DMS153 treated with DMSO at 0.1 percent for 48 hours (cell line): Measurements from ENCODE around the gene ZNF148.

ENCODE experiments used
- DNase-seq: peaks from one replicate; lab custom pipeline; 2025; ENCODE audit not compliant: unreplicated experiment; lab: John Stamatoyannopoulos, UW

Gene ZNF148

DNA sequence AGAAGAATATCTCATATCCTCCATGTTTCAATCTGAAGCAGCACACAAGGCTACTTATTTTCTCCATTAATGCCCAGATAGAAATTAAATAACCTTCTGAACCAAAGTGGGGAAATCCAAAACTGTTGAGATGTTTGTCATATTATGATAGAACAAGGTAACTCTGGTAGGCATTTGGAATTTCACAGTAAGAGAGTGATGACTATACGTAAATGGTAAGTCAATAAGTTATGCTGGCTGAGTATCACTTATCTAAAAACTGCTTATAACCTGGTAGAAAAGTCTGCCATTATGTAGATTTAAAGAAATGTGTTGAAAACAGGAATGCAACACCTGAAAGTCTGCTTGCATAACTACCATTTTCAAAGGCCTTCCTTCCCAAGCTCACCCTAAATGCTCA, 145.4 kb downstream of the ZNF148 start:
- DNase-seq = no peak

DNA sequence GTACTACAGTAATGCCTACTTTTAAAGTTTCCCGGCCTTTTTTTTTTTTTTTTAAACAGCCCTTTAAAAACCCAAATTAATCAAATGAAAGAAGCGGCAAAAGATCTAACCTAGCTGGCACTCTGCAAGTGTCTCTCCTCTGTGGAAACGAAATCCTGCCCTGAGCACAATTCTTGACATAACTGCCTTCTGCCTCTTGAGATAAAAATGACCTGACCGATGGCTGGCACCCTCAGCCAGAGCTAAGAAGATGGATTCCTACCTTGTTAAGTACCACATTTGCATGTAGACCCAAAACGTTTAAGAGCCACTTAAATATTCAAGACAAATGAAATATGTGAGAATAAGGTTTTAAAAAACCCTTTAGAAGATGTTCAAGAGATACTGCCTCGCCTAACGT, 146.0 kb downstream of the ZNF148 start:
- no peak for DNase-seq

DNA sequence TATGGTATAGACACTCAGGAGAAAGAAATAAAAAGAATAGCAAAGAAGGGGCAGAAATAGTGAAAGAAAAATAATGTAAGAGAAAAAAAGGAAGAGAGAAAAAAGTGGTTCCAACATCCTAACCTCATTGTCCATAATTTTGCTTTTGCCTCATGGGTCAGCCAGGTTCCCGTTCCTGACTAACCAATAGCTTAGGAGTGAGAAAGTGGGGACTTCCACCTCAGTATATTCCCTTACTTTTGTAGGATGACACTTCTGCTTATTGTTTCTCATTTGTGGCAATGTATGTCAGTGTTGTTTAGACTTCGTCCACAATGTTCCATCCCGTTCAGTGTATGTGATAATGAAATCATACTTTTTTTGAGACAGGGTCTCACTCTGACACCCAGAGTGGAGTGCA, 153.3 kb downstream of the ZNF148 start:
- DNase-seq = no peak

DNA sequence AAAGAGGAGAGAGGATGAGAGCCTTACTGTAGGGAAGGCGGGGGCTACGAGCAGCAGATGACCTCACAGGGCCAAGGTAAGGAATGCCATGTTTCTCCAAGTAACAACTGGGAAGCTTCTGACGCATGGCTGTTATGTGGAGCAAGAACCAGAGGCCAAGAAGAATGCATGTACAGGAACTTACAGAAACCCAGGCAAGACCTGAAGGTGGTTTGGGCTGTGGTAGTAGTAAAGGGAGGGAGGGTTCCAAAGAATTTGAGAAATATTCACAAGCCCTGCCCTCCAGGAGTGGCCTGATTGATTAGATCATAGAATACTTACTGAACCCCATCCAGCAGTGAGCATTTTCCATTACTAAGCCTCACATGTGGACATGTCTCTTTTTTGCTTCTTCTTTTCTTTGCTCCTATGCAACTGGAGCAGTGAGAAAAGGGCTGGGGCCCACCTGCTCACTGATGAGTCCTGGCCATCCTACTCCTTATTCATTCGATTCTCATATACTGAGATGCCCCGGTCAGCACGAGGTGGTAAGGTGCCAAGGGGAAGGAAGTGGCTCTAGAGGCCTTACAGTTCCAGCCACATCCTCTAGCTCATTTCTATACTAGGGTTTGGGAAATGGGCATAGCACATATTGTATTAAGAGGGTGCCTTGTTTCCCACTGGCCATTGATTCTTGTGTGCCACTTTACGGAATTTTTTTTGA, 154.2 kb downstream of the ZNF148 start:
- no peak for DNase-seq

DNA sequence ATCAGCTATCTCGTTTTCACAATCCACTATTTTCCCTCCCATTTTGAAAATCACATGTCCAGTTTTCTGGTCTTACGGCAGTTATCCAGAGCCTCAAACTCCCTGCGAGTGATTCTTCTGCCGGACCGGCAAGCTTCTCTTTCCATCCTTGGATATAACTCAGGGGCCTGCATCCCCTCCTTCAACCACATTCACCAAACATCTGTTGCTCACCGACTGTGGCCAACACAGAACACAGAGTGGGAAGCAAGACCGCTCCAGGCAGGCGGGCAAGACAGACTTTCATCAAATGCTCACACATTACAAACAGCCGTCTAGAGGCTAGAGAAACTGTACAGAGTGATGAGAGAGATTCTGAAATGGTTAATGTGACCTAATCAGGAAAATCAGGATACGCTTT, 154.9 kb downstream of the ZNF148 start:
- no peak for DNase-seq

DNA sequence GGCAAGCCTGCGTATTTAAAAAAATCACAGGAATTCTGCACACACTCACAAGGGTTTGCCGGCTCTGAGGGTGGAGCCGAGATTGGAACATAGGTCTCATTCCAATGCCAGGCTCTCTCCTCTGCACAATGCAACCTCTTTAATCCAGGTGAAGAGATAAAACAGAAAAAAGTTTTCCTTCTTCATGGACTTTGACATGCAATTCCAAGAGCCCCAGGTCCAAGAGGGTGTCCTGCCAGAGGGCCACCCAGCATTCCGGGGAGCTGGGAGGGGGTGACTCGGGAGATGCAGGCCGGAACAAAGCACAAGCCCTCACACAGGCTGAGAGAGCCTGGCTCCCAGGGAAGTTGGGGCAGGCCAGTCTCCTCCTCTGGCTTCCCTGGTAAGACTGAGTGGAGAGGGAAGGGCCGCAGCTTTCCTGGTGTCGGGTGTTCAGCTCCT, 155.8 kb downstream of the ZNF148 start:
- DNase-seq = no peak

DNA sequence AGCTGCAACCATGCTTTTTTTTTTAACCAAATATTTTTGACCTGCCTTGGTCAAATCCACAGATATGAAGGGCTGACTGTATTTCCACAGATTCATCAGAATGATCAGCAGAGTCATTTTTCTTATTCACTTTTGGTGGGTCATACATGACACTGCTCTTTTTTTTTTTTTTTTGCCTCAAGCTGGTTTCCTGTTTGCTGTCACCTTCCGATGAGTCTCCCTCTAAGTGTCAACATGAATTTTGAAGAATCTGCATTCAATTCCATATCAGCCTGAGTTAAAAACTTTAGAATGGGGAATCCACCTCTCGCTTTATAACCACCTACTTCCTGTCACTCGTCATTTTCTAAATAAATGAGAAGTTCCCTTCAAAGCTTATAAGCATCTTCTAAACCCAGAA, 160.4 kb downstream of the ZNF148 start:
- no peak for DNase-seq

DNA sequence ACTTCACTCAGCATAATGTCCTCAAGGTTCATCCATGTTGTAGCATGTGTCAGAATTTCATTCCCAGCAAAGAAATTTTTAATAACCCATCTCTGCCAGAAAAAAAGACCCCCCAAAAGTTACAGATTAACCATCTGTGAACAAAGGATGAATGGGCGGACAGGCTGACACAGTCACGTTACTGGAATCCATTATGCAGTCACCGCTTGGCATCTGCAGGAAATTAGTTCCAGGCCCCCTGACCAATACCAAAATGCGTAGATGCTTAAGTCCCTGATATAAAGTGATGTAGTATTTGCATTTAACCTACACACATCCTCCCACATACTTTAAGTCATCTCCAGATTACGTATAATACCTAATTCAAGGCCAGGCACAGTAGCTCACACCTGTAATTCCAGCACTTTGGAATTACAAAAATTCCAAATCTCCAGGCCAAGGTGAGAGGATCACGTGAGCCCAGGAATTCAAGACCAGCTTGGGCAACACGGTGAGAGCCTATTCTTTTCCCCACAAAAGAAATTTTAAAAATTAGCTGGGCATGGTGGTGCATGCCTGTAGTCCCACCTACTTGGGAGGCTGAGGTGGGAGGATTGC, 161.1 kb downstream of the ZNF148 start:
- no peak for DNase-seq

DNA sequence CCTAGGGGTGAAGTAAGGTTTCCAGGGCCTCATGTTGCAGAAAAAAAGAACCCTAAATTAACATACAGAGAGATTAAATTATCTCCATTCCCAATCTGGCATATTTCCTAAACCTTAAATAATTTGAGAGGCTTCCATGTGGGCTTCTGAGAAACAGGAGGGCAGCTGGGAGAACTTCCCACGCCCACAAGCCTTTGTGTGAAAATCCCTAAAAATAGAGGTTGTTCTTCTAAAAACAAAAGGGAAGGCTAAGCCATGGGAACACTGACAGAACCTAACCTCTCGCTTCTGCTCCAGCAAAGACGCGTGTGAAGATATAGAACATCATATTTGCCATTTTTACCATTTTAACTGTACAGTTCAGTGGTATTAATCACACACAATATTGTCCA, 161.8 kb downstream of the ZNF148 start:
- DNase-seq = no peak

DNA sequence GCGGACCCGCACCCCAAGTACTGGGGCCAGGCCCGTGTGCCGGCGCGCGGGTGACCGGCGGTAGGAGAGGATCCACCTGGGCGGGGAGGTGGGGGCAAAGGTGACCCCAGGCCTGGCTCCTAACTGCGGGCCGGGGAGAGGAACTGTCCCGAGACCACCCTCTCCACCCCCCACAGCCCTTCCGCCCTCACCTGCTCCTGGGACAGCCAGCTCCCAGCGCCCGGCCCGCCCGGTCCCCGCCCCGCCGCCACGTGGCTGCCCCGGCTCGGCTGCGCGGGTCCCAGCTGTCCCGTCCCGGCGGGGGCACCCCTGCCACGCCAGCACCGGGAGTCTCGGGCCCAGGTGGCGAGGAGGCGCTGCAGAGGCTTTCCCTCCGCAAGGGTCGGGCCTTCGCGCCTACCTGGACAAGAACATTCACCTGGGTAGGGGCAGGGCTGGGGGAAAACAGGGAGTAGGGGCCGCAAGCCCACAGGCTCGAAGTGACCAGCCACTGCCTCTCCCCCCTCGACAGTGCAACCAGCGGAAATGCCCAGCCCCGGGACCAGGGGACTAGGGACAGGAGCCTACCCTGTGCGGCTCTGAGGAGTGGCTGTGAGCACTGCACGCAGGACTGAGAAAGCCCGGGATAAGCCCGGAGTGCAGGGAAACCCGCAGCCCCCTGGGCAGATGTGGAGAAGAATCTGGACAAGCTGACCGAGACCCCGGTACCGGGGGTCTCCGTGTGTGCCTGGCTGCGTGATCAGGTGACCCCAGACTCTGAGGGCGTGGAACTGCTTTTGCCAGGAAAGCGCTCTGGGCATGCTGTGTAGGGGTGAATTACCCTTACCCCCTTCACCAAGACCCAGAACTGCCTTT, 162.4 kb downstream of the ZNF148 start, which contains the start of gene SLC12A8:
TSS of gene SLC12A8 (minus strand) at position 240 of the 855 bp plus-strand sequence. CDS start 1,399 bp downstream, outside the sequence.
- no peak for DNase-seq

DNA sequence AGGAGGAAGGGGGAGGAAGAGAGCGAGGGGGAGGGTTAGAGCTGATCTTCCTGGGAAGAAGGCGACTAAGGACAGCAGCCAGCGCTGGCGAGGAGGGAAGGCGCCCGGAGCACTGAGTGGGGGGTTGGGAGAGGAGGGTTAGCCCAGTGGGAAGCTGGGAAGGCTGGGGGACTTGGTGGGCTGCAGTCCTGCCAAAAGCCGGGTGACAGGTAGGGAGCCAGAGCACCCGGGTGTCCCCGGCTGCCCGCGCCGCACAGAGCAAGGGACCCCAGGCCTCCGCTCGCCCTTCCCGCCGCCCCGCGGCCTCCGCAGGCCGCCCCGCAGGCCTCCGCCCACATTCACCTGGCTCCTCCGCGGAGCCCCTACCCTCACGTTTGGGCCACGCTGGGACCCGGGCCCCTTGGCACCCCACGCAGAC, 163.0 kb downstream of the ZNF148 start:
- DNase-seq = no peak

DNA sequence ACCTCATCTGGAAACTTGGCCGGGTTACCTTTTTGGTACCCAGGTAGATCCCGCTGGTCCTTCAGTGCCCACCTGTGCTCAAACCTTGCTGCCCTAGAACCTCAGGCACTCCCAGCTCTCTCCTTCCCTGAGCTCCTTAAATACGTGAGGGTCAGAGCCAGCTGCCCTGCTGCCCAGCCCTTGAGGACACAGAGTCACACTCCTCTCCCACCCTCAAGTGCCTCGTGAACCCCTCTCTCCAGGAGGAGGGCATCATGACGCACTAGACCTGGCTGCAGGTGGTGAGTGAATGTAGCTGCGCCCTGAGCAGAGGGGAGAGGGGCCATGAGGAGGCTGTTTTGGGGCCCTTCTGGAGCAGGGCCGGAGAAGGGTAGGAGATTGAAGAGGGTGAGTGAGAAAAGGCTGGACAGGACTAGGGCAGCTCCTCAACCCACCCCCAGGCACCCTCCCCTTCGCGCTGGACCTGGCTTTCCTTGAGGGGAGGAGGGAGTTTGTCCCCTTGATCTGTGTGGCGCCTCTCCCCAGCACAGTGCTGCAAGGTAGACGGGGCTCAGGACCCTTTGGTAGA, 163.5 kb downstream of the ZNF148 start:
- DNase-seq = no peak

DNA sequence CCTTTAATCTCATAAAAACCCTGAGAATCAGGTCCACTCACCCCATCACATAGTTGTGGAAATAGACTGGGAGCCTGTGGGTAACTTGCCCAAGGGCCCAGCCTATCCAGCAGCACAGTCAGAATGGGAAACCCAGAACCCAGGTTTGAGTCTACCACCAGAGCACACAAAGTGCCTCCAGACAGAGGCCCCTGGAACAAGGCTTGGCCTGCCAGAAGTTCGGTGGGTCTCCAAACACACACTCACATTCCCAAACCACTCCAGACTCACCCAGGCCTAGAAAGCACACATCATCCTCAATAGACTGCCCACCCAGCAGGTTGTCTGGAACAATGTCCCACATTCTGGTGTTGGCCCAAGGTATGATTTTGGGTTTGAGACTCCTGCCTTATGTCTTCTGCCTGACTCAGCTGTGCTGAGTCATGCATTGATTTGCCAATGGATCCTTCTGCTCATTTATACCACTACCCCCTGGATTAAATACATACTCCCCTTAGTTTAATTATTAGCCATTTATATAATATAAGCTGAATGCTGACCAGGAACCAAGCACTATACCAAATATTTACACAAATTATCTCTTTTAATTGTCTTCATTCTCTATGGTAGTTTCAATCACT, 167.1 kb downstream of the ZNF148 start:
- DNase-seq = no peak

DNA sequence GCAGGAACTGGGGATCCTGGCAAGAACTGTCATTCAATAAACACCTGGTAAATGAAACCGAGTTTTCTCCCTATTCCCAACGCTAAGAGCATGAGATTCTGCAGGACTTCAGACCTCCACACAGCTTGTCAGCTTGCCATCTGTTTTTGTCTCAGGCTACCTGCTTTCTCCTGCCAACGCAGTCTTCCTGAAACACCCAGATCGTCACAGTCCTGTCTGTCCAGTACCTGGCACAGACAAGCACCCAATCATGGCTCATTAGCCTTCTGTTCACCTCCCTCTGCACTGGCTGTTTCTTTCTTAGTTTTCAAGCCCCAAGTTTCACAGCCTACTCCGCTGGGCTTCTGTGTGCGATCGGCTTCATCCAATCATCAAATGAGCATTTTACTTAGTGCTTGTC, 167.6 kb downstream of the ZNF148 start:
- DNase-seq = no peak

DNA sequence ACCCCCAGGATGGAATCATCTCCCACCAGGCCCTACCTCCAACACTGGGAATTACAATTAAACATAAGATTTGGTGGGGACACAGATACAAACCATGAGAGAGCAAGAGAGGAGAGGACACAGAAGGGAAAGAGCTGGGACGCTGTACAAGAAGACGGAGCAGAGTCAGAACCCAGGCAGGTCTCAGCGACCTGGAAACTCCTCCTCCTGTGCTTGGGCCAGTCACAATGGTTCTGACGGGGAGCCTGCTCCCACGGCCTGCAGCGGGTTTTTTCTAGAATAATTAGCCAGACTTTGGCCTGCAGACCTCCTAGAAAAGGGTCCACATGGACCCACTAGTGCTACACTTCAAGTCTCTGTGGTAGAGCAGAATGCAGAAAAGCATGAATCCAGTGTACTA, 168.2 kb downstream of the ZNF148 start:
- DNase-seq = no peak

DNA sequence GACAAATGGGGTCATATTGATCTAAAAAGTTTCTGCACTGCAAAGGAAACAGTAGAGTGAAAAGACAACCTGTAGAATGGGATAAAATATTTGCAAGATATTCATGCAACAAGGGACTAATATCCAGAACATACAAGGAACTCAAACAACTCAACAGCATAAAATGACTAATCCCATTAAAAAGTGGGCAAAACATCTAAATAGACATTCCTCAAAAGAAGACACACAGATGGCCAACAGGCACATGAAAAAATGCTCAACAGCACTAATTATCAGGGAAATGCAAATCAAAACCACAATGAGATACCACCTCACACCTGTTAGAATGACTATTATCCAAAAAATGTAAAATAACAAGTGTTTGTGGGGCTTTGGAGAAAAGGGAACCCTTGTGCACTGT, 171.4 kb downstream of the ZNF148 start:
- DNase-seq = no peak

DNA sequence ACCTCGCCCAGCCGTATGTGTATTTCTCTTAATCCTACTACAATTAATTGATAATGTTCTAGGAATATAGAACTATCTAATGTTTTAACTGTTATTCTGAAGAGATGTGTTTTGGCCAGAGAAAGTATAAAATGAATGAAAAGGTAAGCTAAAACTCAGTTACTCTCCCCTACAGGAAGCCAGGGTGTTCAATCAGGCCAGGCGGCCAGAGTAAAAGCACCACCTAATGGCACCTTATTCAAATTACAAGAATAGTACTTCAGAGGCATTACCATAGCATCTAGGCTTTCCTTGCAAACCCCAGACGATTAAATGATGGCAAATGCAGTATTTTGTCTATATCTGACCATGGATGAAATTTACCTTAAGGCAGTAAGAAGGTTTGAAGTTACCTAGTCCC, 172.9 kb downstream of the ZNF148 start:
- DNase-seq = no peak

DNA sequence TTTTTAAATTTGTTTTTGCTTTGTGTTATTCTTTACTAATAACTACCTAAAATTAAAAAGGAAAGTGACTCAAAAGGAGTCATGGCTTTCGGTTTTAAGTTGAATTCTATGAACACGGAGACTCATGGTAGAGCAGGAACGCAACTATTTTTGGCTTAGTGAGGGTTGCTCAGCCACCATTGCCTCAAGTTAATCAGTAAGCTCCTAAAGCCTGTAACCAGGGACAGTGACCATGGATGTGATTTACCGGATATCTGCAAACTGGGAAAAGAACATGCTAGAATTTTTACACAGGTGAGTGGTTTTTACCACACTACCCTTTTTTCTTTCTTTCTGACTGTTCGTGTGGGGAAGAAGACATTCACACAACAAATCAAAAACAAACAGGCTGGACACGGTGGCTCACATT, 174.4 kb downstream of the ZNF148 start:
- DNase-seq = no peak

DNA sequence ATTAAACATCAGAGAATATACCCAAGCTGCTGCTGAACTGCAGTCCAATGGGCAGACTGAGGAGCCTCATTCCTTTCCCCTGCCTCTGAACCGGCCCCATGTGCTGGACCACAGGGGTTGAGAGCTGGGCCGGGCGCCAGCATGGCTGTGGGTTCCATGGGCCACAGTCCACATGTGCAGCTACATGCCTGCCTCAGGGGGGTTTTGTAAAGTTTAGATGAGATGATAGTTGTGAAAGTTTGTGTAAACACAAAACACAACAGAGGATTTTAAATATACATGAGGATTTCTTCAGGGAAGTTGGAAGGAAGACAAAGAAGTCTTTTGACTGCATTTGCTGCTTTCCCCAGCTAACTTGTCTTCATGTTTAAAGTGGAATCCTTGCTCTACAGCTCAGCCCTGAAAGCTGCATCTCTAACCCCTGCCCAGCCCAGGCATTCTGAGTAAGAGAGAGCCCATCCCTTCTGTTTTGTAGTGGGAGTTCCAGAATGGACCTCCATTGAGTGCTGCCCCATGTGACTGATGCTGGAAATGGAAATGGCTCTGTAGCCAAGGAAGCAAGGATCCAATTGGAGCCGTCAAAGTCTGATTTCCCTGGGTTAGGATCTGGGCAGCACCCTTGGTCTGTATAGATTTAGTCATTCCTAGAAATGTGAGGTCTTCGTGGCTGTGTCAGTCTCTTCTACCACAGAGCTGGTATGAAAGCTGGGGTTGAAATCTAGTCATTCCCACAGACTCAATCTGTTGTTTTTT, 180.1 kb downstream of the ZNF148 start:
- no peak for DNase-seq

DNA sequence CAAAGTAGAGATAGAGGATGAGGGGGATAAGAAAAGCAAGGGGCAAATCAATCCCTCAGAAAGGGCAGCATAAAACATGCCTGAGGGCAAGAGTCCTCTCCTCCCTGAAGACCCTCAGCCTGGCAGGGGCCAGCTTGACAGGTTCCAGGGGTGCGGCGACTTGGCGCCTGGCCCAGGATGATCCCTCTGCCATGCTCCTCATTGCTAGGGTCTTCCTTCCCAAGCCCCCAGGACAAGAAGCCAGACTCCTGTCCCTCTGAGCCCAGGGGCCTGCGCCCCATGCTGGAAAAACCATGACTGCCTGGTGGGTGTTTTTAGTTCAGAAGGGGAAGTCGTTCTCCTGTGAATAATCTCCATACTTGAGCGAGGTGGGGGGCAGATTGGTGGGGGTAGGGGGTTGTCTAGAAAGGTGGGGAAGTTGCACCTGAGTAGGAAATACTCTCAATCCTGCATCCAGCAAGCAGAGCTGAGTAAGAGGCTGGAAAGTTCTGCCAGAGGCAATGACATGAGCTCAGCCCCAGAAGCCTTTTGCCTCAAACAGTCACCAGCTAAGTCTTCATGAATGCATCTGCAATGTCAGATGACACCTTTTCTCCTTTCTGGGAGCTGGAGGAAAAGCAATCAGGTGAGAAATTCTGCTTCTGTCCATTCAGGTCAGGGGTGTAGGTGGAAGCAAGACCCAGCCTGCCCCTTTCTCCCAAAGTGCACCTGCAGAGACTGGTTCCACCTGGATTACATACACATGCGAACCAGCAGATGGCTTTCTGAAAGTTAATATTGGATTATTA, 180.9 kb downstream of the ZNF148 start:
- DNase-seq = no peak
